ENCODE measurements around the gene CACNA1I.
"Not testable (repeated sequence)": the region's sequence is repeated elsewhere in the genome, so short reads cannot be mapped to it uniquely, and the experiment has no call there.

Gene CACNA1I

GRCh38 chr22:39724390-39724789 is 153.8 kb downstream of the CACNA1I start:
- intact Hi-C loops (cut with DNase I) = no loop called here
- DNase-seq = peak in 1 of 10 donors; percentile 28

- DNase-seq = peak in 2 of 10 donors; percentile 56 to 71
- intact Hi-C loops (cut with DNase I) = no loop called here
Measured at GRCh38 chr22:39724857-39725256, 154.3 kb downstream of the CACNA1I start.

DNA sequence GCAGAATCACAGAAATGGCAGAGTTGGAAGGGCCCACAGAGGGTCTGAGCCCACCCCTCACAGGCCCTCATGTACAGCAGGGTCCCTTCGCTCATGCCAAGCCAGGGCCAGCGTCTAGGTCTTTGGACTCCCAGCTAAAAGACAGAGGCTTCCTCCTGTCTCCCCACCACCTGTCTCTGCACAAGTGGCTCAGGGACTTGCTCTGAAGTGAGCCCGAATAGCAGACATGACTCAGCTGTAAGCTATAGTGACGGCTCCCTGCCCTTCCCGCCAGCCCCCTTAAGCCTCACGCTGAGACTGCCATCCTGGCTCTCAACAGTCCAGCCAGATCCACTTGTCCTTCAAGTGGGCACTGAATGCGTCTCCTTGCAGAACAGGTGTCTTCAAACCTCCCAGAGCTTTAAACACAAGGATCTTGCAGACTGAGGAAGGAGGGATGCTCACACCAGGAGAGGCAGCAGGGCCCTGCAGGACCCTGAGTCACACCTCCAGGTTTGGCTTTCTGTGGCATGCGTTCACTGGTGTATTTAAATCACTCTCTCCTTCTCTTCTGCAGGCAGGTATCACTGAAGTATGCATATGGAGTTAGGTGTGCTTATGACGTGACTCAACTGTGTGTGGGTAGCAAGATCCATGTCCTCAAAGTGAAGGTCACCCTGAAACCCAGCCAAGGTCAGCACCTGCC is 154.9 kb downstream of the CACNA1I start:
- peak in 2 of 10 donors; percentile 27 to 59 for DNase-seq
- intact Hi-C loops (cut with DNase I) = no loop called here

- no peak for DNase-seq
- intact Hi-C loops (cut with DNase I) = no loop called here
Measured at GRCh38 chr22:39727541-39727940, 157.0 kb downstream of the CACNA1I start.

DNA sequence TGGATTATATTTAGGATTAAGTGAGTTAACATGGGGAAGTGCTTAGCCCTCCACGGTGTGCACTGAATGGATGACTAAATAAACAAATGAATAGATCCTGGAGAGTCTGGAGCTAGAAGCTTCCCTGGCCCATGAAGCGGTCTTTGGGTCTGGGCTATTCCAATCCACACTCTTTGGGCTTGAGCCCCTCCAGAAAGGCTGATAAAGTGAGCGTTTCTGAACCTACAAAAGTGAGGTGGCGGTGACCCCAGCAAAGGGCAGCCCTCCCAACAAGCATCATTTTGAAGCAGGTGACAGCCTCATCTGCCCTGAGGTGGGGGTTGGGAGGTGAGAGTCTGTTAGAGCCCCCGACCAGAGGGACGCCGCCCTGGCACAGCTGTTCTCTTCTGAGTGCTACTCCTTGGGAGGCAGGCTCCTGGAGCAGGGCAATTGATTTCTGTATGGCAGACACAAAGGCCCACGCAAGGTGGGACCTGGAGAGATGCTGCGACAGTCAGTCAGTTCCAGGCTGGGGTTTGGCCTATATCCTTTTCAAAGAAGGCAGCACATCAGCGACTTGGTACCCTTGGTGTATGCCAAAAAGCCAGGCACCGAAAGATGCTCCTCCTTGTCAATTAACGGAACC is 157.8 kb downstream of the CACNA1I start:
- no peak for DNase-seq
- intact Hi-C loops (cut with DNase I) = no loop called here

DNA sequence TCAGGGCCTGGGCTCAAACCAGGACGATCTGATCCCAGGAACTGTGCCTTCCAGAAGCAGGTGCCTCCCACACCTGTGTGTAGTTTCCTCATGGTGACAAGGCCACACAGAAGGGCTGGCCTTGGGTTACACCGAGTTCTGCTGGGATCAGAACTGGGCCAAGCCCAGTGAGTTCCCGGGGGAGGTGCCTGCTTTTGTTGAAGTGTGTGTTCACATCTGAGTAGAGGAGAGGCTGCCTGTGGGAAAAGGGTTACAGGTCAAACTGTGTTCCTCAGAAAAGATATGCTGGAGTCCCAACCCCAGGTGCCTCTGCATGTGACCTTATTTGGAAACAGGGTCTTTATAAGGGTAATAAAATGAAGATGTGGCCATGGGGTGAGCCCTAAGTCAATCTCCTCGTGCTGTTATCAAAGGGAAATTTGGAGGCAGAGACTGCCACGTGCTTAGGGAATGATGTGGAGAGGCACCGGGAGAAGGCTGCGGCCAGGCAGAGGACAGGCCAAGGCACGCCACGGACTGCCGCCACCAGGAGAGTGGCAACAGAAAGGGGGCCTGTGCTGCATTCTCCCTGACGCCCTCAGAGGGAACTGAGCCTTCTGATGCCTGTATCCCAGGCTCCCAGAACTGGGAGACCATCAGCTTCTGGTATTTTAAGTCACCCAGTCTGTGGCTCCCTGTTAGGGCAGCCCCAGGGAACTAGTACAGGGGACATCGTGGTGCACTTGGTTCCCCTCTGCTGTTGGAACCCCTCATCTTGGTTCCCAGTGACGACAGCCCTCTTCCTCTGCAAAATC is 158.8 kb downstream of the CACNA1I start:
- intact Hi-C loops (cut with DNase I) = no loop called here
- no peak for DNase-seq

DNA sequence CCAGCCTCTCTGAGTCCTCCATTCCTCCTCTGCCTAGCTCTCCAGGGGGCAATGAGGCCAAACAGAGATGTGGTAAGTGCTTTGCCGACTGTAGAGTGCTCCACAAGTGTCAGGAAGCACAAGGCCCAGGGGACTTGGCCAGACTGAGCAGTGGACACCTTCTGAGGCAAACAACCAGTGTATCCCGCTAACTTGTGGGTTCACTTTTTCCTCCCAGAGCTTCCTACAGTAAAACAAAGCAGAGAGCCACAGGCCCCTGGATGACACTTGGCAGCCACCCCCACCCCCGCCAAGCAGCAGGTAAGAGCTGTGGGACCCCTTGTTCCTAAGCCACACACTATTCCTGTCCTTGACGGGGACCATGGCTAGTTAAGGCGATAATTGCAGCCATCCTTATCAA is 160.9 kb downstream of the CACNA1I start:
- DNase-seq = no peak
- intact Hi-C loops (cut with DNase I) = no loop called here

- DNase-seq = no peak
- intact Hi-C loops (cut with DNase I) = no loop called here
Measured at GRCh38 chr22:39731881-39732555, 161.5 kb downstream of the CACNA1I start.

- no peak for DNase-seq
- intact Hi-C loops (cut with DNase I) = no loop called here
Measured at GRCh38 chr22:39732625-39733024, 162.1 kb downstream of the CACNA1I start.

DNA sequence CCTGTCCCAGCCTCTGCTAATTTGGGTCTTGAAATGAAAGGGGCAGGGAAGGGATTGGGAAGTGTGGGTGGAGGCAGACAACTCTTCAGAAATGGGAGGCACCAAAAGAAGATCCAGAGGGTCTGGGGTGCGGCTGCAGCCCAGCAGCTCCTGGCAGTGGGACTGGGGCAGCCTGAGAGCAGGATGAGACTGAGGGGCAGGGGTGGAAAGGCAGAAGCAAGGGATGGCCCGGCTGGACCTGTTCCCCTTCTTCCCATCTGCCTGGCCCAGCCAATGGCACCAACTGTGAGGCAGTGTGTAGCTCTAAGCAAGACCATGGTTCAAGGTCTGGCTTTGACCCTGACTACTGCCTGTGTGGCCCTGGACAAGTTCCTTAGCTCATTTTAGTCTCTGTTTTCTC is 162.6 kb downstream of the CACNA1I start:
- intact Hi-C loops (cut with DNase I) = no loop called here
- DNase-seq = no peak

DNA sequence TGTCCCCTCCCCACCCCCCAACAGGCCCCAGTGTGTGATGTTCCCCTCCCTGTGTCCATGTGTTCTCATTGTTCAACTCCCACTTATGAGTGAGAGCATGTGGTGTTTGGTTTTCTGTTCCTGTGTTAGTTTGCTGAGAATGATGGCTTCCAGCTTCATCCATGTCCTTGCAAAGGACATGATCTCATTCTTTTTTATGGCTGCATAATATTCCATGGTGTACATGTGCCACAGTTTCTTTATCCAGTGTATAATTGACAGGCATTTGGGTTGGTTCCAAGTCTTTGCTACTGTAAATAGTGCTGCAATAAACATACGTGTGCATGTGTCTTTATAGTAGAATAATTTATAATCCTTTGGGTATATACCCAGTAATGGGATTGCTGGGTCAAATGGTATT is 163.5 kb downstream of the CACNA1I start:
- DNase-seq; intact Hi-C loops (cut with DNase I): not testable (repeated sequence)

DNA sequence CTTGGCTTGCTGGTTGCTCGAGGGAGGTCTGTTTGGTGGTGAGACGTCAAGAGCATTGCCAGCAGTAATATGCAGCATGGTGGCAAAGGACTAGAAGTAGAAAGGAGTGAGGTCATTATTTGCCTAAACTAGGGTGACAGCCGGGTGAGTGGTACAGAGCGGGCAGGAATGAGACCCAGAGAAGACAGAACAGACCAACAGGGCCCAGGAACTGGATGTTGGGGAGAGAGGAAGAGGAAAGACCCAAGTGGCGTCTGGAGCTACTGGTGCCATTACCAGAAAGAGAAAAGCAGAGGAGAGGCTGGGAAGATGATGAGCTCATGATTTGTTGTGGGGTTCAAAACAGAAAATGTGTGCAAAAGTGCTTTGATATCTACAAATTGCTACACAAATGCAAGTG is 164.3 kb downstream of the CACNA1I start:
- no peak for DNase-seq
- intact Hi-C loops (cut with DNase I) = no loop called here

GRCh38 chr22:39735776-39736175 is 165.2 kb downstream of the CACNA1I start:
- DNase-seq = no peak
- intact Hi-C loops (cut with DNase I) = no loop called here

DNA sequence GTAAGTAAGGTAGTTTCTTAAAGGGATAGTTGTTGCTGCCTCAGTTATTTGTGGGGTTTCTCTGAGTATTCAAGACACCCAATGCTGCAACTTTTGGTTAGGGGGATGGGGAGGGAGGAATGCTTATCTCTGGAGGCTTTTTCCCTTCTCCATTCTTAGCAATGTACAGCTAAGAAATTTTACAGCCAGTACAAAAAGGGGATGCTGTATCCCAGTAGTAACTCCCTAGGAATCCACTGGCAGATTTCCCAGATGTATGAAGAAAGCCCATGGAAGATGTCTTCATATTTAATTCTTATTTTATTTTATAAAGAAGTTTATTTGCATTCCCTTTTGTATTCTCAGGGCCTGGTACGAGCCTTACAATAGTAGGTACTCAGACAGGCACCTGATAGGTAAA is 168.2 kb downstream of the CACNA1I start:
- intact Hi-C loops (cut with DNase I) = no loop called here
- DNase-seq = no peak
